ENCODE data around the gene AFAP1.

DNA sequence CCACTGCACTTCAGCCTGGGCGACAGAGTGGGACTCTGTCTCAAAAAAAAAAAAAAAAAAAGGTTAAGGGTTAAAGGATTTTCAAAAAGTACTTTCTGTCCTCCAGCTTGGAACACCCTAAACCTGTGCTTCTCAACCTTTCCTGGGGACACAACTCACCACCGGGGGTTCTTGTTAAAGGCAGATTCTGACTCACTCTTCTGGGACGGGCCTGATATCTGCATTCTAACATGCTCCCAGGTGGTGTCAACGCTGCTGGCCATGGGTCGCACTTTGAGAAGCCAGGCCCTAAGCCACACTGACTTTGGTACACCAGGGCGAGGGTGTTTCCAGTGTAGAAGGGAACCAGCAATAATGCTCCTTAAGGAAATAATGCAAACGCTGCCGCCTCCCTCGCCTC lies 46.1 kb downstream of the AFAP1 start:
- TF ChIP-seq POLR2A (IDR thresholded peaks at IDR 0.05): no peak
- TF ChIP-seq, protein P1, sequence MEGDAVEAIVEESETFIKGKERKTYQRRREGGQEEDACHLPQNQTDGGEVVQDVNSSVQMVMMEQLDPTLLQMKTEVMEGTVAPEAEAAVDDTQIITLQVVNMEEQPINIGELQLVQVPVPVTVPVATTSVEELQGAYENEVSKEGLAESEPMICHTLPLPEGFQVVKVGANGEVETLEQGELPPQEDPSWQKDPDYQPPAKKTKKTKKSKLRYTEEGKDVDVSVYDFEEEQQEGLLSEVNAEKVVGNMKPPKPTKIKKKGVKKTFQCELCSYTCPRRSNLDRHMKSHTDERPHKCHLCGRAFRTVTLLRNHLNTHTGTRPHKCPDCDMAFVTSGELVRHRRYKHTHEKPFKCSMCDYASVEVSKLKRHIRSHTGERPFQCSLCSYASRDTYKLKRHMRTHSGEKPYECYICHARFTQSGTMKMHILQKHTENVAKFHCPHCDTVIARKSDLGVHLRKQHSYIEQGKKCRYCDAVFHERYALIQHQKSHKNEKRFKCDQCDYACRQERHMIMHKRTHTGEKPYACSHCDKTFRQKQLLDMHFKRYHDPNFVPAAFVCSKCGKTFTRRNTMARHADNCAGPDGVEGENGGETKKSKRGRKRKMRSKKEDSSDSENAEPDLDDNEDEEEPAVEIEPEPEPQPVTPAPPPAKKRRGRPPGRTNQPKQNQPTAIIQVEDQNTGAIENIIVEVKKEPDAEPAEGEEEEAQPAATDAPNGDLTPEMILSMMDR (IDR thresholded peaks at IDR 0.05): no peak

All from uterus (tissue), 2 donors.